Thoracic aorta (tissue), 2 donors: Measurements from ENCODE around the gene RIOK1. TPM values are rescaled to one million over a fixed set of nuclear protein-coding genes. Genes with fewer than 3 reads are reported as not detected.

Experiments used
- ATAC-seq: fragments of 150-250 bp; one replicate; pipeline ENCODE4 v1.8.0; 2017; ENCODE audit warnings: low read depth; ENCODE audit not compliant: insufficient number of reproducible peaks, low FRiP score
- DNase-seq: peaks from one replicate; pipeline ENCODE4 v3.0.0-alpha.2; 2020; ENCODE audit warnings: low spot score
- H3K27ac ChIP-seq, 2 donors: fragments of 200-600 bp; sonication (generic); 1 replicate in 1 of 2; 2 replicates in 1 of 2; pipeline ENCODE4 v1.5.1; 2016; ENCODE audit warnings: mild to moderate bottlenecking in 2 of 2, moderate library complexity in 2 of 2
- H3K27me3 ChIP-seq: fragments of 200-600 bp; sonication (generic); replicated peaks from 2 replicates; pipeline ENCODE4 v1.6.0; 2016; ENCODE audit warnings: mild to moderate bottlenecking; ENCODE audit not compliant: insufficient read depth
- H3K36me3 ChIP-seq: fragments of 200-600 bp; sonication (generic); one replicate; pipeline ENCODE4 v1.5.1; 2016
- H3K4me1 ChIP-seq, 2 donors: fragments of 200-600 bp; sonication (generic); 1 replicate in 1 of 2; 2 replicates in 1 of 2; pipeline versions ENCODE4 v1.5.1 to v1.6.0; 2016; ENCODE audit warnings: low read depth in 2 of 2, mild to moderate bottlenecking in 1 of 2; ENCODE audit not compliant: control insufficient read depth in 1 of 2
- H3K4me3 ChIP-seq: fragments of 200-600 bp; sonication (generic); 2 replicates; pipeline ENCODE4 v1.5.1; 2016; ENCODE audit warnings: mild to moderate bottlenecking
- H3K9me3 ChIP-seq: fragments of 200-600 bp; sonication (generic); 2 replicates; pipeline ENCODE4 v1.5.1; 2016
- CTCF ChIP-seq: fragments of 200-600 bp; sonication (generic); IDR thresholded peaks from one replicate; pipeline ENCODE4 v1.5.1; 2019; ENCODE audit warnings: antibody characterized with exemption
- total RNA-seq, 2 donors: library from RNA; depleted of rRNA; stranded (reverse); fragments of >200 nt; gene quantifications; one replicate each; pipeline versions ENCODE4 v1.1.0 to v1.2.3, GENCODE V29; 2016

RIOK1 gene
- total RNA-seq, 2 donors from 2014 or later = 12.6 to 25.5 TPM

- H3K9me3 ChIP-seq = no peaks in the 10 kb centered on the region
- no peaks in the 10 kb centered on the region for H3K27me3 ChIP-seq
- no peaks in the 10 kb centered on the region for H3K4me1 ChIP-seq
- TF ChIP-seq CTCF = no peak
- no peak for DNase-seq
- H3K27ac ChIP-seq = no peak overlapping the region
- ATAC-seq = no peak
- no peak overlapping the region for H3K4me3 ChIP-seq
- no peaks in the 10 kb centered on the region for H3K36me3 ChIP-seq
Observed at GRCh38 chr6:7434672-7435071, 45.1 kb downstream of the RIOK1 start.

- no peaks in the 10 kb centered on the region for H3K36me3 ChIP-seq
- H3K27me3 ChIP-seq = no peaks in the 10 kb centered on the region
- H3K27ac ChIP-seq = no peak overlapping the region
- H3K9me3 ChIP-seq = no peaks in the 10 kb centered on the region
- DNase-seq (no peak), ATAC-seq (no peak)
- no peaks in the 10 kb centered on the region for H3K4me1 ChIP-seq
- TF ChIP-seq CTCF = no peak
- no peak overlapping the region for H3K4me3 ChIP-seq
Observed at GRCh38 chr6:7438011-7438410, 48.4 kb downstream of the RIOK1 start.

- H3K36me3 ChIP-seq = no peaks in the 10 kb centered on the region
- no peak for TF ChIP-seq CTCF
- H3K4me3 ChIP-seq = no peak overlapping the region
- ATAC-seq (no peak), DNase-seq (no peak)
- H3K9me3 ChIP-seq = no peaks in the 10 kb centered on the region
- no peaks in the 10 kb centered on the region for H3K4me1 ChIP-seq
- no peak overlapping the region for H3K27ac ChIP-seq
- H3K27me3 ChIP-seq = no peaks in the 10 kb centered on the region
Observed at GRCh38 chr6:7439228-7439627, 49.6 kb downstream of the RIOK1 start.

- no peak overlapping the region for H3K27ac ChIP-seq
- TF ChIP-seq CTCF = no peak
- DNase-seq (no peak), ATAC-seq (no peak)
- no peaks in the 10 kb centered on the region for H3K27me3 ChIP-seq
- H3K4me1 ChIP-seq = no peaks in the 10 kb centered on the region
- H3K9me3 ChIP-seq = no peaks in the 10 kb centered on the region
- H3K4me3 ChIP-seq = no peak overlapping the region
- H3K36me3 ChIP-seq = no peaks in the 10 kb centered on the region
Observed at GRCh38 chr6:7440476-7440875, 50.9 kb downstream of the RIOK1 start.

GRCh38 chr6:7441048-7441775, 51.6 kb downstream of the RIOK1 start:
- H3K4me3 ChIP-seq = no peak overlapping the region
- H3K36me3 ChIP-seq = no peaks in the 10 kb centered on the region
- no peak overlapping the region for H3K27ac ChIP-seq
- no peak for DNase-seq
- H3K27me3 ChIP-seq = no peaks in the 10 kb centered on the region
- no peak for ATAC-seq
- H3K9me3 ChIP-seq = no peaks in the 10 kb centered on the region
- no peaks in the 10 kb centered on the region for H3K4me1 ChIP-seq
- TF ChIP-seq CTCF = no peak
